Esophagus muscularis mucosa (tissue), 4 donors: ENCODE measurements around the gene SLCO2A1.

Experiments
- EP300 ChIP-seq: sonication (generic); formaldehyde crosslinking; IDR thresholded peaks from one replicate; pipeline ENCODE4 v1.6.1; 2017; ENCODE audit warnings: antibody characterized with exemption
- POLR2A ChIP-seq: fragments of 450-650 bp; IDR thresholded peaks from one replicate; pipeline ENCODE4 v1.6.1; 2017; ENCODE audit warnings: antibody characterized with exemption, moderate library complexity, mild to moderate bottlenecking, low read depth
- POLR2AphosphoS5 ChIP-seq, 2 donors: sonication (generic); formaldehyde crosslinking; IDR thresholded peaks; one replicate each; pipeline ENCODE4 v1.6.1; 2017; ENCODE audit warnings: antibody characterized with exemption in 2 of 2
- TF ChIP-seq, protein P1 (sequence below), 3 experiments: fragments of 200-600 bp in 2 of 3; fragments of 450-650 bp in 1 of 3; sonication (generic) in 2 of 3; IDR thresholded peaks; one replicate each; pipeline ENCODE4 v1.5.1; 2017 to 2019; ENCODE audit warnings: antibody characterized with exemption in 3 of 3, mild to moderate bottlenecking in 2 of 3, moderate library complexity in 1 of 3

DNA sequence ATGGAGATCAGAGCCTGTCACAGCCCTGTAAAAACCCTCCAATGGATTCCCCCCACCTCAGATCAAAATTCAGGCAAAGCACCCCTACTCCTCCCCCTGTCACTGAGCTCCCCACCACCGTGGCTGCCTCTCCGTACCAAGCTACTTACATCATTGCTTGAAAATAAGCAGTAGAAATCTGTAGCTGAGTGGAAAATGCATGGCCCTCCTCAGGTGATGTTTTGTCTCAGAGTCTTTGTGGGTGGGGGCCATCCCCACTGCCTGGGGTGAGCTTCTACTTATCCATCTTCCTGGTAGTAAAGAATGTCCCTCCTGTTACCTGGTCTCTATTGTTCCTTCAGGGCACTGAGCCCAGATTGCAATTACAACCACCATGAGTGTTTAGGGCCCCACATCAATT lies 34.5 kb downstream of the SLCO2A1 start:
- TF ChIP-seq EP300 (no peak), POLR2A (no peak), POLR2AphosphoS5 (IDR thresholded peaks at IDR 0.05) (no peak)
- TF ChIP-seq, protein P1, sequence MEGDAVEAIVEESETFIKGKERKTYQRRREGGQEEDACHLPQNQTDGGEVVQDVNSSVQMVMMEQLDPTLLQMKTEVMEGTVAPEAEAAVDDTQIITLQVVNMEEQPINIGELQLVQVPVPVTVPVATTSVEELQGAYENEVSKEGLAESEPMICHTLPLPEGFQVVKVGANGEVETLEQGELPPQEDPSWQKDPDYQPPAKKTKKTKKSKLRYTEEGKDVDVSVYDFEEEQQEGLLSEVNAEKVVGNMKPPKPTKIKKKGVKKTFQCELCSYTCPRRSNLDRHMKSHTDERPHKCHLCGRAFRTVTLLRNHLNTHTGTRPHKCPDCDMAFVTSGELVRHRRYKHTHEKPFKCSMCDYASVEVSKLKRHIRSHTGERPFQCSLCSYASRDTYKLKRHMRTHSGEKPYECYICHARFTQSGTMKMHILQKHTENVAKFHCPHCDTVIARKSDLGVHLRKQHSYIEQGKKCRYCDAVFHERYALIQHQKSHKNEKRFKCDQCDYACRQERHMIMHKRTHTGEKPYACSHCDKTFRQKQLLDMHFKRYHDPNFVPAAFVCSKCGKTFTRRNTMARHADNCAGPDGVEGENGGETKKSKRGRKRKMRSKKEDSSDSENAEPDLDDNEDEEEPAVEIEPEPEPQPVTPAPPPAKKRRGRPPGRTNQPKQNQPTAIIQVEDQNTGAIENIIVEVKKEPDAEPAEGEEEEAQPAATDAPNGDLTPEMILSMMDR (IDR thresholded peaks at IDR 0.05) = no peak
